ENCODE data around the gene TMPRSS12.
A peak's percentile ranks its signal among the peaks of the same experiment; 100 is the strongest.
"Not testable (repeated sequence)": the region's sequence is repeated elsewhere in the genome, so short reads cannot be mapped to it uniquely, and the experiment has no call there.

TMPRSS12 gene

GRCh38 chr12:50913224-50913623 is 70.5 kb downstream of the TMPRSS12 start:
- Mint-ChIP-seq H3K4me1 (no peaks in the 10 kb centered on the region), H3K9me3 (peaks cover 22% of the 10 kb centered on the region), H3K36me3 (peaks cover 4% of the 10 kb centered on the region), H3K27me3 (peaks cover 2% of the 10 kb centered on the region), H3K27ac (no peak overlapping the region), H3K4me3 (no peak overlapping the region)

GRCh38 chr12:50914872-50915484 is 72.3 kb downstream of the TMPRSS12 start:
- Mint-ChIP-seq H3K27ac (no peak overlapping the region), H3K9me3 (peaks cover 22% of the 10 kb centered on the region)

GRCh38 chr12:50916292-50916691 is 73.6 kb downstream of the TMPRSS12 start:
- Mint-ChIP-seq H3K4me1 (no peaks in the 10 kb centered on the region), H3K27ac (no peak overlapping the region), H3K4me3 (no peak overlapping the region), H3K27me3 (peaks cover 3% of the 10 kb centered on the region), H3K9me3 (peaks cover 22% of the 10 kb centered on the region), H3K36me3 (peaks cover 4% of the 10 kb centered on the region)

More at GRCh38 chr12:50914872-50915484, 72.3 kb downstream of the TMPRSS12 start:
- H3K4me1 Mint-ChIP-seq = no peaks in the 10 kb centered on the region
- H3K27me3 Mint-ChIP-seq = peaks cover 2% of the 10 kb centered on the region
- H3K4me3 Mint-ChIP-seq = no peak overlapping the region
- H3K36me3 Mint-ChIP-seq = peaks cover 4% of the 10 kb centered on the region

GRCh38 chr12:50918584-50919316 is 76.0 kb downstream of the TMPRSS12 start:
- peaks cover 6% of the 10 kb centered on the region for H3K9me3 Mint-ChIP-seq

GRCh38 chr12:50922820-50923219 is 80.1 kb downstream of the TMPRSS12 start:
- peaks cover 1% of the 10 kb centered on the region for H3K27me3 Mint-ChIP-seq
- no peaks in the 10 kb centered on the region for H3K36me3 Mint-ChIP-seq
- H3K27ac Mint-ChIP-seq = no peak overlapping the region
- H3K4me1 Mint-ChIP-seq = peaks cover 27% of the 10 kb centered on the region
- H3K4me3 Mint-ChIP-seq = no peak overlapping the region
- no peaks in the 10 kb centered on the region for H3K9me3 Mint-ChIP-seq

More at GRCh38 chr12:50918584-50919316, 76.0 kb downstream of the TMPRSS12 start:
- no peak overlapping the region for H3K27ac Mint-ChIP-seq
- H3K27me3 Mint-ChIP-seq = peaks cover 3% of the 10 kb centered on the region
- H3K36me3 Mint-ChIP-seq = peaks cover 2% of the 10 kb centered on the region
- peaks cover 9% of the 10 kb centered on the region for H3K4me1 Mint-ChIP-seq
- no peak overlapping the region for H3K4me3 Mint-ChIP-seq

- Mint-ChIP-seq H3K4me1 (peaks cover 27% of the 10 kb centered on the region), H3K36me3 (no peaks in the 10 kb centered on the region), H3K9me3 (no peaks in the 10 kb centered on the region), H3K27ac (peak overlapping the region; percentile 68), H3K27me3 (peaks cover 1% of the 10 kb centered on the region), H3K4me3 (peak overlapping the region; percentile 59)
Observed at GRCh38 chr12:50923361-50924130, 80.8 kb downstream of the TMPRSS12 start.

DNA sequence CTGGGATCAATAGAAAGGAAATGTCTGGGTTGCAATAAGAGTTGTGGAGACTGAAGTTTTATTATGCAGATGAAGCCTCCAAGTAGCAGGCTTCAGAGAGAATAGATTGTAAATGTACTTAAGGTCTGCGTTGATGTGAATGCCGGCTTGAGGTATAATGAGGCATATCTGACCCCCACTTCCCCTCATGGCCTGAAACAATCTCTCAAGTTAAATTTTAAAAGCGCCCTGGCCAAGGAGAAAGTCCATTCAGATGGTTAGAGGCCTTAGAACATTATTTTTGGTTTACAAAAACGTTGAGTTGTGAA is 81.4 kb downstream of the TMPRSS12 start:
- no peaks in the 10 kb centered on the region for H3K36me3 Mint-ChIP-seq
- H3K27me3 Mint-ChIP-seq = peaks cover 1% of the 10 kb centered on the region
- H3K27ac Mint-ChIP-seq = peak overlapping the region; percentile 68
- peak overlapping the region; percentile 59 for H3K4me3 Mint-ChIP-seq
- peaks cover 27% of the 10 kb centered on the region for H3K4me1 Mint-ChIP-seq
- no peaks in the 10 kb centered on the region for H3K9me3 Mint-ChIP-seq

DNA sequence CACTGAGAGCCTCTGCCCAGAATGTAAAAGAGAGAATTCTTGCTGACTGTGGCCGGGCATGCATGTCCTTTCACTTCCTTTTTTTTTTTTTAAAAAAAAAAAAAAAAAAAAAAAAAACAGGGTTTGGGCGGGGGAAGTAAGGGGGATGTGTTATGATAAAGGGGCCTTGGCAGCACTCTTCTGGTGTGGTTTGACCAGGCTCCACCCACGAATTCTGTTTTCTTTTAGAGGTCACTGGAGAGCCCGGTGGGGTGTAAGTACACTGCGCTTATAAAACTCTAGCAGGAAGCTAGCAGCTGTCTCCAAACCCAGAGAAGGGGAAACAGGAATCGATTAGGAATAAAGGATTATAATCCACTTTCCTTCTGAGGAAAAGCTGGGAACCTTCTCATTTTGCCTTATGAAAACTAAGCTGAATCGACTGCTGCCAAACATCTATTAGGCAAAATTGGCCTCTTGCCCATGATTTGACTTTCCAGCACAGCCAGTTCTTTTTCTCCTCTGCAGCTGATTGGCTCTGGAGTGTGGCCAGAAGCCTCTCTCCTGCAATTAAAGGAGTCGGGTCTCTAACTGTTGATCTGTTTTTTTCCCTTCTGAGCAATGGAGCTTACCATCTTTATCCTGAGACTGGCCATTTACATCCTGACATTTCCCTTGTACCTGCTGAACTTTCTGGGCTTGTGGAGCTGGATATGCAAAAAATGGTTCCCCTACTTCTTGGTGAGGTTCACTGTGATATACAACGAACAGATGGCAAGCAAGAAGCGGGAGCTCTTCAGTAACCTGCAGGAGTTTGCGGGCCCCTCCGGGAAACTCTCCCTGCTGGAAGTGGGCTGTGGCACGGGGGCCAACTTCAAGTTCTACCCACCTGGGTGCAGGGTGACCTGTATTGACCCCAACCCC is 82.0 kb downstream of the TMPRSS12 start:
- H3K9me3 Mint-ChIP-seq = no peaks in the 10 kb centered on the region
- H3K27ac Mint-ChIP-seq = peak overlapping the region; percentile 41
- no peaks in the 10 kb centered on the region for H3K36me3 Mint-ChIP-seq
- peak overlapping the region; percentile 59 for H3K4me3 Mint-ChIP-seq
- peaks cover 27% of the 10 kb centered on the region for H3K4me1 Mint-ChIP-seq
- peaks cover 1% of the 10 kb centered on the region for H3K27me3 Mint-ChIP-seq

- H3K27ac Mint-ChIP-seq = no peak overlapping the region
- no peaks in the 10 kb centered on the region for H3K9me3 Mint-ChIP-seq
- H3K27me3 Mint-ChIP-seq = peaks cover 1% of the 10 kb centered on the region
- H3K4me1 Mint-ChIP-seq = peaks cover 27% of the 10 kb centered on the region
- no peaks in the 10 kb centered on the region for H3K36me3 Mint-ChIP-seq
- peak overlapping the region; percentile 59 for H3K4me3 Mint-ChIP-seq
Observed at GRCh38 chr12:50925342-50925651, 82.6 kb downstream of the TMPRSS12 start.

DNA sequence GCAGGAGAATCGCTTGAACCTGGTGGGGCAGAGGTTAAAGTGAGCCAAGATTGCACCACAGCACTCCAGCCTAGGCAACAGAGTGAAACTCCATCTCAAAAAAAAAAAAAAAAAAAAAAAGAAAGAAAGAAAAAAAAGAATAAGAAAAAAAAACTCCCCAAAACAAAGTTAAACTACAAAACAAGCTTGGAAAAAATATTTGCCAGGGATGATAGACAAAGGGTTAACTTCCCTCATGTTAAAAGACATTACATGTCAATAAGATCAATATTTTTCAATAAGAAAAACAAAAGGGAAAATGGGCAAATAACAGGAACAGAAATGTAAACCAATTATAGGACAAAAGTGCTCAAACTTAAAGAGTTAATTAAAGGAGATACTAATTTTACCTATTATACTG is 83.2 kb downstream of the TMPRSS12 start:
- H3K9me3 Mint-ChIP-seq = no peaks in the 10 kb centered on the region
- no peak overlapping the region for H3K4me3 Mint-ChIP-seq
- peaks cover 27% of the 10 kb centered on the region for H3K4me1 Mint-ChIP-seq
- no peaks in the 10 kb centered on the region for H3K27me3 Mint-ChIP-seq
- H3K27ac Mint-ChIP-seq = no peak overlapping the region
- no peaks in the 10 kb centered on the region for H3K36me3 Mint-ChIP-seq

- H3K27me3 Mint-ChIP-seq = no peaks in the 10 kb centered on the region
- H3K27ac Mint-ChIP-seq = no peak overlapping the region
- peak overlapping the region; percentile 2 for H3K4me3 Mint-ChIP-seq
- peaks cover 27% of the 10 kb centered on the region for H3K4me1 Mint-ChIP-seq
- no peaks in the 10 kb centered on the region for H3K36me3 Mint-ChIP-seq
- H3K9me3 Mint-ChIP-seq = no peaks in the 10 kb centered on the region
Observed at GRCh38 chr12:50926415-50926814, 83.7 kb downstream of the TMPRSS12 start.

GRCh38 chr12:50926932-50927331 is 84.2 kb downstream of the TMPRSS12 start:
- H3K27ac Mint-ChIP-seq, H3K9me3 Mint-ChIP-seq, H3K4me3 Mint-ChIP-seq, H3K36me3 Mint-ChIP-seq, H3K27me3 Mint-ChIP-seq: not testable (repeated sequence)
- H3K4me1 Mint-ChIP-seq = peaks cover 27% of the 10 kb centered on the region

DNA sequence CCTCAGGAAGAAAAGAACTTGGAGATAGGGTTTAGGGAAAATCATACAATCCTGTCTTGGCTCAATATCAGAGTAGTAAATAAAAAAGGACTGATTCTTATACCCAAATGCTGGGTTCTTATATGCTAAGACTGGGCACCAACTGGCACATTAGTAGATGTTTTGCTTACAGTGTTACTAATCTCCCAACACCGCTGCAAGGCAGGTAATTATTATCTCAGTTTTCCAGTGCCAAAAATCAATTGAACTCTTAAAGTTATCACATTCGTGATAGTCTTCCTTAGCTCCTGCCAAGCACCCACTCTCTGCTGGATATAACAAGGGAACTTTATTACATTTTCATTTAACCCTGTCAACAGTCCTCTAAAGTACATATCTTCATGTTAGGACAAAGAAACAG is 84.6 kb downstream of the TMPRSS12 start:
- peaks cover 27% of the 10 kb centered on the region for H3K4me1 Mint-ChIP-seq
- no peaks in the 10 kb centered on the region for H3K27me3 Mint-ChIP-seq
- no peak overlapping the region for H3K27ac Mint-ChIP-seq
- H3K4me3 Mint-ChIP-seq = no peak overlapping the region
- H3K36me3 Mint-ChIP-seq = no peaks in the 10 kb centered on the region
- H3K9me3 Mint-ChIP-seq = no peaks in the 10 kb centered on the region

DNA sequence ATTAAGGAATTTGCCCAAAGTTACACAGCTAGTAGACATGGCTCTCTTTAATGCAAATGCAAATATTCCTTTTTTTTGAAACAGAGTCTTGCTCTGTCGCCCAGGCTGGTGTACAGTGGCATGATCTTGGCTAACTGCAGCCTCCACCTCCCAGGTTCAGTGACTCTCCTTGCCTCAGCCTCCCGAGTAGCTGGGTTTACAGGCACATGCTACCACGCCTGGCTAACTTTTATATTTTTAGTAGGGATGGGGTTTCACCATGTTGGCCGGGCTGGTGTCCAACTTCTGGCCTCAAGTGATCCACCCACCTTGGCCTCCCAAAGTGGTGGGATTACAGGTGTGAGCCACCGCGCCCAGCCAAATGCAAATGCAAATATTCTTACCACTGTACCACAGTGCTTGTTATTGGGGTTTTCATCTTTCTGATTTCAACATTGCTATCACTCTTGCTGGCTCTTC is 85.1 kb downstream of the TMPRSS12 start:
- H3K4me3 Mint-ChIP-seq = no peak overlapping the region
- H3K4me1 Mint-ChIP-seq = peaks cover 25% of the 10 kb centered on the region
- no peaks in the 10 kb centered on the region for H3K9me3 Mint-ChIP-seq
- no peaks in the 10 kb centered on the region for H3K27me3 Mint-ChIP-seq
- no peaks in the 10 kb centered on the region for H3K36me3 Mint-ChIP-seq
- no peak overlapping the region for H3K27ac Mint-ChIP-seq

- Mint-ChIP-seq H3K9me3 (no peaks in the 10 kb centered on the region), H3K27ac (no peak overlapping the region), H3K27me3 (no peaks in the 10 kb centered on the region), H3K4me3 (no peak overlapping the region), H3K36me3 (no peaks in the 10 kb centered on the region), H3K4me1 (peaks cover 21% of the 10 kb centered on the region)
Observed at GRCh38 chr12:50928392-50928791, 85.7 kb downstream of the TMPRSS12 start.
